Measurements from ENCODE around the gene ETV6.
A peak's percentile ranks its signal among the peaks of the same experiment; 100 is the strongest.

Gene ETV6

DNA sequence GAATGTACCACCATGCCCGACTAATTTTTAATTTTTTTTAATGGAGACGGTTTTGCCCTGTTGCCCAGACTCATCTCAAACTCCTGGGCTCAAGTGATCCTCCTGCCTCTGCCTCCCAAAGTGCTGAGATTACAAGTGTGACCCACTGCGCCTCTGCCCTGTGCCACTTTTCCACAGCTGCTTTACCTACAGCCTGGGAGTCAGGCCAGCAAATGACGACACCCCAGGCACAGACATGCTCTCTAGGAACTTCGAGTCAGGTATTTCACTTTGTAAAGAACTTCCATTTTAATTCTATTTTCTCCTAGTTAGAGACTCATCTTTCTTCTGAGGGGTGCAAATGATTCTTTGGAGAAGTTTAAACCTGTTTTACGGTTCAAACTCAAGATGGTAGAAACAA, 89.0 kb downstream of the ETV6 start:
- DNase-seq (ENCODE audit: low read depth, low spot score): no peak

DNA sequence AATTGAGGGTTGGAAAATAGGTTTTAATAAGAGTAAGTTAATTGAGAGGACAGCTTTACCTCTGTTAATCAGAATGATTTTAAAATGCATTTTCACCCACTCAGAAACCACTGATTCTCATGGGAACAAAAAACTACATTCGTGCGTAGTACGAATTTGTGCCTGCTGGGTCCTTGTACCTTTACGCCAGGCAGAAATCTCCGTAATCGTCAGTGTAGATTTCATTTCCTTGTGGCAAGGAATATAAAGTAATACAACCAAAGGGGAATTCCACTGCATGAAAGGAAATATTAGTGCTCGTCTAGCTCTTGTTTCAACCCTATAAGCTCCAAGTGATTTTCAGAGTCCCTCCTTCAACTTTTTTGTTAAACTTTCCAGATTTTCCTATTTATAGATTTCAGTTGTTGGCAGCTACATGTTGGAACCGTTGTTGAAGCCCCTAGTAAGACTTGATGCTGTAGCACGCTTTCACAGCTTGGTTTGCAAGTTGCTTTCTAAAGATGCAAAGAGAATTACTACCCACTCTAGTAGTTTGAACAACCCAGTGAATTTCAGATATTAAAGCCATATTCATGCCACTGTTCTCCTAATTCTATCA, 90.6 kb downstream of the ETV6 start:
- DNase-seq (ENCODE audit: low read depth, low spot score): no peak

DNA sequence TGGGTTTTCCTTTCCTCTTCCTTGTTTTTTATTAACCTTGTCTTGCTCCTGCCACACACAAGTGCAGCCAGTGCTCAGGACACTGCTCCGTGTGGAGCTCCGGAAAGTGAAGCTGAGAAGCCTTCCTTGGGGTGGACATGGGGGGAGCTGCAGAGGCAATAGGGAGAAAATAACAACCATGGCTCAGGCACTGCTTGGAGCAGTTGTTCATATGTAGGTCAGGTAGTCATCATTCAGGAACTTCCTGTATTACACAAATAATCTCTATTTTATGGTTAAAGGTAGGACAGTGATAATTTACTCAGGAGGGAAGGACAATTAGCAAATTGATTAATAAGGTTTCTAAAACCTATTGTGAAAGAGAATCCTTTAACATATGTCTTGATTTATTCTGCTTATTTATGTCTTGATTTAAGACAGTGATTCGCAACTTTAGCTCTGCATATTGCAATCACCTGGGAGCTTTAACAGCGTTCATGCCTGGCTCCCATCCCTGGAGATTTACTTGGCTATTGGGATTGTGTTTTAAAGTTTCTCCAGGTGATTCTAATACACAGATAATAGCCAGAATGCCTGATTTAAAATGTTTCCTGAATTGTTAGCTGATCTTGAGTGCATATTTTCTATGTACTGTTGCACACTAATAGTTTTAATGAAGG, 92.1 kb downstream of the ETV6 start:
- DNase-seq (ENCODE audit: low read depth, low spot score): no peak

DNA sequence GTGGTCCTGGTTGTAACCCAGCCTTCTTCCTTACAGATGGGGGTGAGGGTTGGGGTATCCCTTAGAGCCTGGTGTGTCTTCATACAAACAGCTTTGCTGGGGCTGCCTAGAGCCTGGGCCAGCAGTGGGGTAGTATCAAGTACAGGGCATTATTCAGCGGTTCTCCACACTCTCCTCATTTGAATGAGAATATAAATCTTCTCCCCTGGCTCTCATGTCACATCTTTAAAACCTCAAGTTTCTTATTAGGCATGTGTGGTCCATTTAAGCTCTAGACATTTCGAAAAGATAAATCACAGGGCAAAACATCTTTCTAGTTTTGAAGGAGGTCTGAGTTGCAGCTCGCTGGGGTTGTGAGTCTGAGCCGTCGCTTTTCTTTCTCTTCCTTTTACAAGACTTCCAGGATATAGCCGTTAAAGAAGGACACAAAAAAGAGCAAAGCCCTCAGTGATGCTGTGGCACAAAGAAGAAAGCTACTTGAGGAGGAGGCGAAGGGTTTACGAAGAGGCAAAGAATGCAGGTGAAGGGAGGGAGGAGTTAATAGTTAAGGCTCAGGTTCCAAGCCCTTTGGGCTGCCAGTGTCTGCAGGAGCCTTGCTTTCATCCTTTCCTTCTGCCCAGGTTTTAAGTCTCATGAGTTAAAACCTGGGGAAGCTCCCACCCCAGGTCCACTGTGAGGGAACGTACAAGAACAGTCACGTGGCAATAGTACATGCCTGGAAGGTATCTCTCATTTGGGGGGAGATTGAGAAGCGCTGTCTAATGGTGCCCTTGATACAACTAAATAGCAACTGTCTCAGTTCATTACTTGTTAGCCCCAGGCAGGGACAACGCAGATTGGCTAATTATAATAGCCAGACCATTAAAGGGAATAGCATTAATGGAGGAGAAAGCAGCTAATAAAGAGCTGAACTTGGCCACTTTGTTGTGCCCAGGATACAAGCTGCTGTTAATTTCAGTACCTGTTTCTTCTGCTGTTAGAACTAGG, 94.2 kb downstream of the ETV6 start:
- DNase-seq (ENCODE audit: low read depth, low spot score): peak; percentile 30

DNA sequence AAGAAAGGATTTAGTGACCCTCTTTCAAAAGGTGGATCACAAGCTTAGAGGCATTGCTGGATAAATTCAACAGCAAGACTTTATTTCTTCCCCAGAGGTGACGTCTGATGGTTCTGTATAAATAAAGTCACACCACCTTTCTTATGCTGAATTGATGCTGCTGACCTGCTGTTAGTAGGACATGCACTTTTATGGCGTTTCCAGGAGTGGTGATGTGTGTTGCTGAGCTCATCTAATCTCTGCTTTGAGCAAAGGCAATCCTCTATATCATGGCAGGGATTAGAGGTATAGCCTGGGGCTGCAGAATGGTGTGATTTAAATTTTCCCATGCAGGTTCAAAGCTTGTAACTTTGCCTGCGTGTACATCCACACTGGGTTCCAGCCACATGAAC, 94.9 kb downstream of the ETV6 start:
- DNase-seq (ENCODE audit: low read depth, low spot score): no peak

DNA sequence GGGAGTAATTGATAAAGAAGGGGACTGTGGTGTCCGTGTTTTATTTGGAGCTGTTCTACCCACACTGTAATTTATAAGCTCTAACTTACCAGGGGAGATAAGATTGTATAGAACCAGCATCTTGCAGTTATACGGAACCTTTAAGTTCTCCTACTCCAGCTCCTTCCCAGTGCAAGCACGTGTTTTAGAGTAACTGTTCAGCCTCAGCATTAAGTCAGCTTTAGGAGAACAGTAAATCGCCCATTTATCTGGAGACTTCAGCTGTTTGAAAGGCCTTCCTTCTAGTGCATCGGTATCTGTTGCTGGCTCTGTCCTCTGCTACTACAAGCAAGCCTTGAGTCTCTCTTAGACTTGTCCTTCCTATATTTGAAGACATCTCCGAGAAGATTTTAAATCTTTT, 95.6 kb downstream of the ETV6 start:
- no peak for DNase-seq (ENCODE audit: low read depth, low spot score)

DNA sequence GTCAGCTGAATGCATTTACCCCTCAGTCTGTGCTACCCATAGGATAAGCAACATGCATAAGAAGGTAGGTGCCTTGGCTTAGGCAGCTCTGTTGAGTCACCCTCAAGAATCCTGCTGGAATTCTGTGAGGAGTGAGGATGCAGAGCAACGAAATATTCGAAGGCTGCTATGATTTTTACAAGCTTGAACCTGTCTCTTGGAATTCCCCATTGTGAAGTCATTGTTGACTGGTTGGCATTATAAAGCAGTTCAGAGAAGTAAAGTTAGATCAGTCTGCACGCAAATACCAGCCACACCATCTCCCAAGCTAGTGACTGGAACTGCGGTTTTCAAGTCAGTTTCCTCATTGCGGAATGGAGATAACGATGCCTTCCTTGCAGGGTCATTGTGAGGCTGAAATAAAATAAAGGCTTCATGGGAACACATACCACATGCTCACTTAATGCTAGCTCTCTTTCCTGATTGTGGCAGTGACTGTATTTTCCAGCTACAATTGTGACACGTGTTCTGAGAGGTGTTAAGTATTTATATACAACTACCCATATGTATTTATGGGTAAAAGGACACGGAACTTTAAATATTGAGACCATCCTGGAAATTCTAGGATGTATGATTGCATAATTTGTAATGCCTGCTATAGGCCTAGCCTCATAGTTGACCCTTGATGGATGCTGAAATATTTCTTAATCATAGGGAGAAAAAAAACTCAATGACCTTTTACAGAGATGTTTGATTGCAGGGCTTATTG, 96.7 kb downstream of the ETV6 start:
- peak; percentile 71 for DNase-seq (ENCODE audit: low read depth, low spot score)

DNA sequence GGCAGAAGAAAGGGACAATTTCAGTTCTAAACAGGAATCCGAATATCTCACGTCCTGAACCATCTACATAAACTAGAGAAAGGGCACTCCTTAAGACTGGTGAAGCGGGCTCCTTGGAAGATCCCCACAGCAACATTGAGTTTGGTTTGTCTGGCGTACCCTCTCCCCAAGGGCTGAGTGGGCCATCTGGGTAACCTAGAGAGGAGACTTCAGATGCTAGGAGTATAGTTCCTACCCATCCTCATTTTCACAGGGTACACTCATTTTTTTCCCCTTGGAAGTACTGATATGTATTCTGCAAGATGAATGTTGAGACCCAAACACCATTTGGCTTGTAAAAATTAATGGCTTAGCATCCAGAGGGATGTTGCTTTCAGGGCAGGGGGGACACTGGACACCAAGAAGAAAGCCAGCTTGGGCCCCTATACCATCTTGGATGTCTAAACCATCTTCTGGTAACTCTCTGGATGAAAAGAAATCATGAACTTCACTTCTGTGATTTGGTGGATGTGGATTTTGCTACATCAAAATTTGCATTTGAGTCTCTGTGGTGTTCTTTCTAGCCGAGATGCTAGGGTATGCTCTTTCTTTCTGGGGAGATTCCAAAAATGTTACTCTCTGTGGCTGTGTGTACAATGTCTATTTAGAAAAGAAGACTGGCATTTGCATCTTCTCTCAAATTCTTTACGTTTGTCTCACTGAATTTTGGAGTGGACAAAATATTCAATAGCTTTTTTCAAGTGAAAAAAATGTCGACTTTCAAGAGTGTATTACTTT, 97.7 kb downstream of the ETV6 start:
- no peak for DNase-seq (ENCODE audit: low read depth, low spot score)

DNA sequence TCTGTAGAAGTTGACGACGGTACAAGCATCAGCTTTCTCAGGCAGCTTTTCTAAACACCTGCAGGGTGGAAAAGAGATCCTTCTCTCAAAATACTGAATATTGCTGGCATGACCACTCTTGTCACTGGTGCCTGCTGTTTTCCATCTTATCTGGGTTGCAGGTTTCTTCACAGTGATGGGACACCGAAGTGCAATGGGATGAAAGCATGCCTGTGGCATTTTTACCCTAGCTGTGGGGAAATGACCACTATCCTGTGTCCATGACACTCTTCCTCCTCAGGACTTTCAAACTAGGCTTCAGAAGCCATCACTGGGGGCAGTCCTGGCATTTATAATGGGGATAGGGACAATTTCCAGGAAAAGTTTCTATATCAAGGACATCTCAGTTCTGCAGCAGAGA, 98.5 kb downstream of the ETV6 start:
- no peak for DNase-seq (ENCODE audit: low read depth, low spot score)

DNA sequence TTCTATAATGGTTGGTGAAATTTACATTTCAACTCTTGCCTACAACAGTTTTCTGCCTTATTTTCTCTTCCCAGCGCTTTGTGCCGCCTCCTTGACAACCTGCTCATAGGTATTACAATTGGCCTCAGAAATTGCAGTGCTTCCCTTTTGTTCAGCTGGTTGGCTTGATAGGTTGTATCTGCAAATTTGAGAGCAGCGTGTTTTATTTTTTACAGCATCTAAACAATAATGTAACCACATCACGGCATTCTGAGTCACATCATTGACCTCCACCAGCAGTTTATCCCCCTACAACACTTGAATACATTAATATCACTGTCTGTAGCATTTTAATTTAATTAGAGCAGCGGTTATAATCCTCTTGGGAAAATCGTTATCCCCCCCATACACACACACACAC, 99.4 kb downstream of the ETV6 start:
- DNase-seq (ENCODE audit: low read depth, low spot score): peak; percentile 59

DNA sequence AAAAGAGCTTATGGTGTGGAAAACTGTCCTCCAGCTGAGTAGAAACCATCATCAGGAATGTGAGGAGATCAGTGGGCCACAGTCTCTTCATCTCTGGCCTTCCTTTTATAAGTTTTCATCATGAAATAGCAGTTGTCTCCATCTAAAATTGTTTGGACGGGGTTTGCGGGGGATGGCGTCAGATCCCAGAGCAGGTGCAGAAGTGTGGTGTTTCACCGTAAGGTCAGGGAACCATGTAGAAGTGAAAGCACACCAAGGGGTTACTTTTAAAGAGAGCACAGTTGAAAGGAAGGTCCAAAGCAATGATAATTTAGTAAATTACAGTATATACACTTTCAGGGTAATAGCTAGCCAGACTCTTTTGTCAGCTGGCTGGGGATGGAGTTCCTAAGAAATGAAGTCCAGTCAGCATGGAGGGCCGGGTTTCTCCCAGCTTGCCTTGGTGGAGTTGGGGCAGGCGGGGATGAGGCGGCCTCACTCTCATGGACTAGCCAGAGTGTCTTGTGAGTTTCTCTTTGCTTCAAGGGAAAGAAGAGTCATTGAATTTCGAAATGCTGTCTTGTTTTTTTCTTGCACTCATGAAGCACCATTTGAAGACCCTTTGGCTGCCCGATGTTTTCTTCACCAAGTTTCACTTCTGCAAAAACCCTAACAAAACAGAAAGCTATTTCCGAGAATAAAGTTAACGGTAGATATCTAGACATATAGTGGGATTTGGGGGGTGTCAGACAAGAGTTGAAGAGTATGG, 100.6 kb downstream of the ETV6 start:
- DNase-seq (ENCODE audit: low read depth, low spot score): no peak

DNA sequence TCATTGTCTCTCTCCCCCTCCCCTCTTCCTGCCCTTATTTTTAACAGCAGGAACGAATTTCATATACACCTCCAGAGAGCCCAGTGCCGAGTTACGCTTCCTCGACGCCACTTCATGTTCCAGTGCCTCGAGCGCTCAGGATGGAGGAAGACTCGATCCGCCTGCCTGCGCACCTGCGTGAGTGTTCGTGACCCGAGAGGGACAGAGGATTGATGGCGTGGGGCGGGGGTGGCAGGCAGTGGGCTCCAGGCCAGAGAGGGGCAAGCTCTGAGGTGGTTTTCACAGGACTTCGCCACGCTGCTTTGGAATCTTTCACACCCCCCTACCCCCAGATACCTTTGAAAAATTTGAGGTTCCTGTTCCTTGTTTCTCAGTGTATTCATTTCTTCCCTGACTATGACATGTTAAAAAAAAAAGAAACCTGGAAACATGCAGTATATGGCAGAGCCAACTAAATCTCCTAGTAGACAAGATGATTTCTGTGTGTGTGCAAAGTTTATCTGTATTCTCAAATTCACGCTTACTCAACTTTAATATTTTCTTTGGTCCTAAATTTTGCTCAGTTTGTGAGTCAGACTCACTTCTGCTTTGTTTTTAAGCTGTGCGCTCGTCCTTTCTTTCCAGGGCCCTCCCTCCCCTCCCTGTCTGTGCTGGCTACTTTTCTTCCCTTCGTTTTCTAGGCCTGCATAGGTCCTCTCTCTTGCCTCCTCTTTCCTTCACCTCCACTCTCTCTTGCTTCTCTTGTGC, 103.1 kb downstream of the ETV6 start:
- DNase-seq (ENCODE audit: low read depth, low spot score): no peak

DNA sequence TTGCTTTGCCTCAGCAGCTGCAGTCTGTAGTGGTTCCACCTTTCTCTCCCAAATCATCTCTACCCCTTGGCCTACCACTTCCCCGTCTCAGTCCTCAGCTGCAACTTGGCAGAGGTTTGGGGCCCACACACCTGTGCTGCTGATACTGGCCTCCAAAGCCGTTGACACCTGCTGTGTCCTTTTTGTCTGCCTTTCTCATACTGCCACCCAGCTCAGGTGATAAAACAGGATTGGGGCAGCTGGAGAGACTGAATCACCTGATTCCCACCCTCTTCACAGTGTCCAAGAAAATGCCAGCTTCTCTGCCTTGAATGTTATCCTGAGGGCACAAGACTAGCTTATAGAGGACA, 103.7 kb downstream of the ETV6 start:
- no peak for DNase-seq (ENCODE audit: low read depth, low spot score)

DNA sequence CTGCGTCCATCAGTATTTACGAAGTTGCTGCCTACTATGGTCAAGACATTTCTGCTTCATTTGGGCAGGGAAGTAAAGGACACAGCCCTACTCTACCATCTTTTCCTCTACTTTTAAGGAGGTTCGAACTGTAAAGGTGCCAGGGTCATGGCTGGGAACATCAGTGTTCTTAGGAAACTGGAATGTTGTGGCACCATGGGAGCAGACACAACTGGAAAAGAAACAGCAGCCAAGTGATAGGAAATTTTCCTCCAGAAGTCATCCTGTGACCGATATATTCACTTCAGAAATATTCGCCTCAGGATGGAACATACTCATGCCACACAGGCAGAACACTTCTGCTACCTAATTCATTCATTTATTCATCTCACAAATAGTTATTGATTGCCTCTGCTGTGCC, 104.4 kb downstream of the ETV6 start:
- no peak for DNase-seq (ENCODE audit: low read depth, low spot score)

DNA sequence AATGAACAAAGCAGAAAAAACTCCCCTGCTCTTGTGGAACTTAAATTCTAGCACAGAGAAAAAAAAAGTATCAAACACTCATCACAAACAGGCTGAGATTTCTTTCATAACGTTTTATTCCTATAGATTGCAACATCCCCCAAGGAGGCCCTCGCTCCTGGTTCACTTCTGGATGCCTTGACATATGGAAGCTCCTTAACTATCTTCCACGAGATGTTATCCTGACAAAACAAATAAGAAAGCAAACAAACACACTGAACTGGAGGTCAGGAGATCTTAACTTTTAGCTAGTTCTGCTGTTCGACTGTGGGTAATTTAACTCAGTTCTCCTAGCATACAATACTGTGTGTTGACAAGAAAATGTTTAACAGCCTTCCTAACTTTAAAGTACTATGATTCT, 104.8 kb downstream of the ETV6 start:
- DNase-seq (ENCODE audit: low read depth, low spot score): no peak

DNA sequence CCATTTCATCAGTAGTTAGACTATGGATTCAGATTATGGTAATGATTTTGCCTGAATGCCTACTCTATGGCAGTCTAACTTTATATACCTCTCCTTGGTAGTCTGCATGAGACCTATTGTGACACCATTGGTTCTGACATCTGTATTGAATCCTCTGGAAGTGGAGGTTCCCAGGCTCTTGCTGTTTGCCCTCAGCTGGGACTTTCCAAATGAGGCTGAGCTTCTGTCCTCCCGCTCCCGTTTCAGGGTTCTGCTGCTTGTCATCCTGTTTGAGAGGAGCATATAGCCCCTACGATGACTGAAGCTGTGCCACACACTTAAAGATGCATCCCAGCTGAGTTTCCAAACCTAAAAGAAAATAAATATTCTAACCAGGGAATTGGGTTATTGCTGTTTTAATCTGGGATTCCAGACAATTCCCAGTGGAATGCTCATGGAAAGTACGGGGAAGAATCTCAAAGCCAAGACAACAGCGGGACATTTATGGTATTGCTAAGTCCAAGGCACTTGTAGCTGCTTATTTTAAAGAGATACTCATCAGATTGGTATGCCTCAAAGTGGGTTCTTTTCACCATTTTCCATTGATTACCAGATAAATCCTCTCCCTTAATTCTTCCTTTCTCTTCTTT, 105.9 kb downstream of the ETV6 start:
- DNase-seq (ENCODE audit: low read depth, low spot score): no peak

DNA sequence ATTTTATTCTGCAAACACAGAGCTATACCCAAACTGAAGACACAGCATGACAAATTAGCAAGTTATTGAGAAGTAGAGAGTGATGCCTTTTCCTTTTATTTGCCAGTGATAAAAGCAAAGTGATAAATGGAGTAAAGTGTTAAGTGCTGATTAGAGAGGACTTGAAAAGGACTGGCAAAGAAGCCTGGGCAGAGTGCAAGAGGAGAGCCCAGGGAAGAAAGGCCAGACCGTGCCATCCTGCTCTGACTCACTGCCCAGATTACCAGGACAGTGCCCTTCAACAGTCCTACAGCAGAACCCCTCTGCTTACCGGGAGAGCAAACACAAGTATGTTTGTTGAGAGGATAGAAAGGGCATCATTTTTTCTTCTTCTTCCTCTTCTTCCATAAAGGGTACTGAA, 106.5 kb downstream of the ETV6 start:
- DNase-seq (ENCODE audit: low read depth, low spot score): no peak

DNA sequence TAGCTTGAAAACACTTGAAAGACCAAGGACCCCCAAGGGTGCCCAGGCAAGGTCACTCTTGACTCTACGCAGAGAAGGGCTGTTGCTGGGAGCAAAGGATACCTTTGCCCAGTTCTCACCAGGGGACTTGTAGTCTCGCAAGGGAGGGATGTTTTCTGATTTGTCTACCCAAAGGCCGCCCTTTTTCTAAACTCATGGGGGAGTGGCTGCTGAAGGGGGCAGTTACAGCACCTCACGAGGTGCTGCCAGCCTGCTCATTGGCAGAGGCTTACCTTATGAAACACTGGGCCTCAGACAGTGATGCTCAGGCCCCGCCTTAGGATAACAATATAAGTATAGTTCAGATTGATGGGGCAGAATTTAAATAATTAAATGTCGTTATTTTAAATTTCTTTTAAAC, 107.0 kb downstream of the ETV6 start:
- no peak for DNase-seq (ENCODE audit: low read depth, low spot score)

DNA sequence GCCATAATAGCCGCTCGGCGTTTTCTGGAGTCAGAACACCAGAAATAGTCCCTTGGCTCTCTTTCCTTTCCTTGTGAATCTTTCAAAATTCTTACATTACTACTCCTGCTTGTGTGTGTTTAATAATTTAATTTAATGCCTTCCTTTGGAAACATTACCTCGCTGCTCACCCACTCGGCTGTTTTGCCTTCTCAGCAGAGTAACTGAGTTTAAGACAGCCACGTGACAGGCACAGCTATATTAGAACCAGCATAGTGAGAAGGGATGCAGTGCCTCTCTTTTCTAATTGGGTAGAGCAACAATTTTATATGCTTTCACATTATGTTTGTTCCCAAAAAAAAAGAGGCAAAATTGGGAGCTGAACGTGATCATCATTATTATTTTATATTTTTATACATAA, 107.6 kb downstream of the ETV6 start:
- no peak for DNase-seq (ENCODE audit: low read depth, low spot score)
